Neural cell (in vitro differentiated cells): Measurements from ENCODE around the gene SLC50A1.

Source experiments
- CTCF ChIP-seq: fragments of 450-650 bp; IDR thresholded peaks from 2 replicates; pipeline ENCODE4 v1.5.1; 2014; ENCODE audit warnings: antibody characterized with exemption, mild to moderate bottlenecking, moderate library complexity; ENCODE audit not compliant: poor library complexity, severe bottlenecking
- EZH2 ChIP-seq: fragments of 200-600, 300-800 bp; shearing (Covaris generic), sonication (generic); IDR thresholded peaks from 2 replicates; pipeline ENCODE4 v1.6.1; 2014; ENCODE audit warnings: antibody characterized with exemption, low read length, borderline replicate concordance, mild to moderate bottlenecking; ENCODE audit not compliant: insufficient read depth, poor library complexity, severe bottlenecking
- POLR2AphosphoS5 ChIP-seq: IDR thresholded peaks from 2 replicates; pipeline ENCODE4 v1.6.1; 2012

GRCh38 chr1:155125511-155125945 lies 10.1 kb upstream of the SLC50A1 start:
- no peak for TF ChIP-seq EZH2
- no peak for TF ChIP-seq CTCF
- no peak for TF ChIP-seq POLR2AphosphoS5
